Neural progenitor cell (in vitro differentiated cells): ENCODE measurements around the gene AGFG1. TPM values are rescaled to one million over a fixed set of nuclear protein-coding genes. Genes with fewer than 3 reads are reported as not detected.

Source experiments
- DNase-seq: peaks from one replicate; pipeline ENCODE4 v3.0.0-alpha.2; 2016; ENCODE audit warnings: low spot score
- H2AFZ ChIP-seq: fragments of 200-600 bp; sonication (generic); replicated peaks from 2 replicates; pipeline ENCODE4 v1.6.1; 2016; ENCODE audit warnings: antibody characterized with exemption
- H3F3A ChIP-seq: fragments of 200-600 bp; sonication (generic); 2 replicates; pipeline ENCODE4 v1.6.1; 2016; ENCODE audit warnings: antibody characterized with exemption, low read depth
- H3K27ac ChIP-seq: fragments of 200-600 bp; sonication (generic); 2 replicates; pipeline ENCODE4 v1.5.1; 2016; ENCODE audit warnings: mild to moderate bottlenecking
- H3K27me3 ChIP-seq: fragments of 200-600 bp; sonication (generic); 2 replicates; pipeline ENCODE4 v1.6.1; 2016; ENCODE audit warnings: mild to moderate bottlenecking, moderate library complexity
- H3K36me3 ChIP-seq: fragments of 200-600 bp; sonication (generic); 2 replicates; pipeline ENCODE4 v1.5.1; 2016
- H3K4me1 ChIP-seq: fragments of 200-600 bp; sonication (generic); 2 replicates; pipeline ENCODE4 v1.6.1; 2016; ENCODE audit warnings: mixed run types
- H3K4me2 ChIP-seq: fragments of 200-600 bp; sonication (generic); 2 replicates; pipeline ENCODE4 v1.6.1; 2016
- H3K4me3 ChIP-seq: fragments of 200-600 bp; sonication (generic); 2 replicates; pipeline ENCODE4 v1.5.1; 2016
- H3K79me2 ChIP-seq: fragments of 200-600 bp; sonication (generic); 2 replicates; pipeline ENCODE4 v1.6.1; 2016; ENCODE audit warnings: low read depth
- H3K9ac ChIP-seq: fragments of 200-600 bp; sonication (generic); 2 replicates; pipeline ENCODE4 v1.6.1; 2016
- H3K9me3 ChIP-seq: fragments of 200-600 bp; sonication (generic); 2 replicates; pipeline ENCODE4 v1.5.1; 2016; ENCODE audit warnings: low read depth
- H4K20me1 ChIP-seq: fragments of 200-600 bp; sonication (generic); 2 replicates; pipeline ENCODE4 v1.6.1; 2016; ENCODE audit warnings: low read depth
- H3K27ac Mint-ChIP-seq: 3 replicates; pipeline ENCODE4 v1.8.0; 2021; ENCODE audit warnings: mixed read lengths
- H3K27me3 Mint-ChIP-seq: 2 replicates; pipeline ENCODE4 v1.8.0; 2022; ENCODE audit warnings: low read depth, mild to moderate bottlenecking, inconsistent platforms, moderate library complexity, mixed read lengths; ENCODE audit not compliant: insufficient read depth
- H3K36me3 Mint-ChIP-seq: 3 replicates; pipeline ENCODE4 v1.8.0; 2021; ENCODE audit warnings: mixed read lengths
- H3K4me1 Mint-ChIP-seq: 3 replicates; pipeline ENCODE4 v1.8.0; 2021; ENCODE audit warnings: mixed read lengths
- H3K4me3 Mint-ChIP-seq: 3 replicates; pipeline ENCODE4 v1.8.0; 2021; ENCODE audit warnings: mild to moderate bottlenecking, moderate library complexity, mixed read lengths
- H3K9me3 Mint-ChIP-seq: 3 replicates; pipeline ENCODE4 v1.8.0; 2020; ENCODE audit warnings: mixed read lengths
- CTCF ChIP-seq: fragments of 200-600 bp; sonication (generic); IDR thresholded peaks from 2 replicates; pipeline ENCODE4 v1.5.1; 2017; ENCODE audit warnings: antibody characterized with exemption, mild to moderate bottlenecking
- EZH2 ChIP-seq: fragments of 200-600 bp; sonication (generic); IDR thresholded peaks from 2 replicates; pipeline ENCODE4 v1.6.1; 2017; ENCODE audit warnings: antibody characterized with exemption, mild to moderate bottlenecking, moderate library complexity
- EZH2phosphoT487 ChIP-seq: fragments of 200-600 bp; sonication (generic); IDR thresholded peaks from 2 replicates; pipeline ENCODE4 v1.6.1; 2017; ENCODE audit warnings: antibody characterized with exemption
- total RNA-seq: library from RNA; depleted of rRNA; stranded (reverse); fragments of >200 nt; gene quantifications from 2 replicates; pipeline ENCODE4 v1.2.3, GENCODE V29; 2015; ENCODE audit warnings: low replicate concordance

The AGFG1 gene
- total RNA-seq, 1 donor from 2014 or later: 84.8 TPM

- Mint-ChIP-seq H3K4me3 (no peak overlapping the region), H3K4me1 (peaks cover 17% of the 10 kb centered on the region), H3K9me3 (no peaks in the 10 kb centered on the region), H3K36me3 (peaks cover 5% of the 10 kb centered on the region), H3K27me3 (peaks cover 2% of the 10 kb centered on the region), H3K27ac (no peak overlapping the region)
- Histone ChIP-seq H3K9ac (no peak overlapping the region), H3K4me1 (peaks cover 8% of the 10 kb centered on the region), H3K9me3 (no peaks in the 10 kb centered on the region), H3K27ac (no peak overlapping the region), H3K79me2 (peaks cover 100% of the 10 kb centered on the region), H3K36me3 (no peaks in the 10 kb centered on the region), H3K4me2 (no peak overlapping the region), H3F3A (peaks cover 3% of the 10 kb centered on the region), H3K27me3 (no peaks in the 10 kb centered on the region), H2AFZ (no peak overlapping the region), H3K4me3 (no peak overlapping the region), H4K20me1 (peaks cover 92% of the 10 kb centered on the region)
- DNase-seq: no peak
- no peak for TF ChIP-seq EZH2phosphoT487
- no peak for TF ChIP-seq EZH2
- TF ChIP-seq CTCF: no peak
Measured at GRCh38 chr2:227477291-227477690, 5.3 kb downstream of the AGFG1 start.

- Mint-ChIP-seq H3K9me3 (peaks cover 12% of the 10 kb centered on the region), H3K27ac (no peak overlapping the region), H3K27me3 (no peaks in the 10 kb centered on the region), H3K4me1 (no peaks in the 10 kb centered on the region), H3K36me3 (peaks cover 15% of the 10 kb centered on the region), H3K4me3 (no peak overlapping the region)
- peaks cover 66% of the 10 kb centered on the region for H4K20me1 ChIP-seq
- H3K27ac ChIP-seq: no peak overlapping the region
- H3K27me3 ChIP-seq: no peaks in the 10 kb centered on the region
- DNase-seq: no peak
- H3K9me3 ChIP-seq: no peaks in the 10 kb centered on the region
- no peaks in the 10 kb centered on the region for H3K4me1 ChIP-seq
- H2AFZ ChIP-seq: no peak overlapping the region
- H3F3A ChIP-seq: no peaks in the 10 kb centered on the region
- H3K9ac ChIP-seq: no peak overlapping the region
- no peaks in the 10 kb centered on the region for H3K36me3 ChIP-seq
- H3K4me2 ChIP-seq: no peak overlapping the region
- H3K4me3 ChIP-seq: no peak overlapping the region
- H3K79me2 ChIP-seq: peaks cover 100% of the 10 kb centered on the region
- no peak for TF ChIP-seq EZH2phosphoT487
- TF ChIP-seq CTCF: no peak
Measured at GRCh38 chr2:227479865-227480475, 8.0 kb downstream of the AGFG1 start.

- H3K27me3 Mint-ChIP-seq: no peaks in the 10 kb centered on the region
- H3K27ac Mint-ChIP-seq: no peak overlapping the region
- Histone ChIP-seq H3K27me3 (no peaks in the 10 kb centered on the region), H3K4me3 (no peak overlapping the region), H3F3A (no peaks in the 10 kb centered on the region), H3K9me3 (no peaks in the 10 kb centered on the region), H3K4me2 (no peak overlapping the region), H3K27ac (no peak overlapping the region), H3K79me2 (peaks cover 100% of the 10 kb centered on the region), H3K9ac (no peak overlapping the region), H3K4me1 (no peaks in the 10 kb centered on the region), H3K36me3 (no peaks in the 10 kb centered on the region), H4K20me1 (peaks cover 60% of the 10 kb centered on the region), H2AFZ (no peak overlapping the region)
- TF ChIP-seq EZH2: no peak
- no peak for TF ChIP-seq EZH2phosphoT487
- no peak for TF ChIP-seq CTCF
- DNase-seq: no peak
- peaks cover 17% of the 10 kb centered on the region for H3K36me3 Mint-ChIP-seq
- no peak overlapping the region for H3K4me3 Mint-ChIP-seq
- H3K4me1 Mint-ChIP-seq: no peaks in the 10 kb centered on the region
- H3K9me3 Mint-ChIP-seq: peaks cover 16% of the 10 kb centered on the region
Measured at GRCh38 chr2:227480528-227480927, 8.6 kb downstream of the AGFG1 start.
